K562 (cell line): ENCODE measurements around the gene SLC38A8. TPM values are rescaled to one million over a fixed set of nuclear protein-coding genes. Genes with fewer than 3 reads are reported as not detected.

Source experiments
- HDGF ChIP-seq: fragments of 450-650 bp; IDR thresholded peaks from 2 replicates; pipeline ENCODE4 v1.6.1; 2016
- PML ChIP-seq: IDR thresholded peaks from 2 replicates; pipeline ENCODE4 v1.6.1; 2012; ENCODE audit warnings: low read length, inconsistent platforms
- PYGO2 ChIP-seq: fragments of 450-650 bp; IDR thresholded peaks from 2 replicates; pipeline ENCODE4 v1.6.1; 2016; ENCODE audit warnings: mild to moderate bottlenecking, missing genetic modification characterization, moderate library complexity, missing compliant biosample characterization
- TCFL5 ChIP-seq: fragments of 250-450 bp; sonication (Bioruptor Pico); conservative IDR thresholded peaks from 2 replicates; pipeline ENCODE4 v1.6.1; 2021; ENCODE audit warnings: mild to moderate bottlenecking, moderate library complexity, matching md5 sums
- ZNF217 ChIP-seq: sonication (generic); formaldehyde crosslinking; IDR thresholded peaks from 2 replicates; pipeline ENCODE4 v1.8.0; 2022; ENCODE audit warnings: mild to moderate bottlenecking, missing genetic modification reagents
- ZNF561 ChIP-seq: fragments of 450-650 bp; formaldehyde crosslinking; conservative IDR thresholded peaks from 2 replicates; pipeline ENCODE4 v1.4.0; 2020; ENCODE audit warnings: mild to moderate bottlenecking, moderate library complexity
- ZNF699 ChIP-seq: fragments of 250-450 bp; sonication (Bioruptor Pico); IDR thresholded peaks from 2 replicates; pipeline ENCODE4 v1.8.0; 2021; ENCODE audit warnings: mild to moderate bottlenecking, moderate library complexity; ENCODE audit not compliant: insufficient replicate concordance
- polyA plus RNA-seq, 8 experiments: library from polyadenylated mRNA; depleted of rRNA in 4 of 8; stranded (reverse) in 5 of 8; unstranded in 3 of 8; fragments of >200 nt; fragmentation: Nextera tagmentation in 2 of 8; fragmentation: Illumina TruSeq in 1 of 8; extraction: Ambion mirVana in 2 of 8; extraction: Trizol in 1 of 8; gene quantifications; 2 replicates each; pipeline versions ENCODE4 v1.2.1 to v1.2.3, GENCODE V29; 2011 to 2014; ENCODE audit warnings: inconsistent platforms in 1 of 8, missing spikeins in 1 of 8
- total RNA-seq, 7 experiments: library from RNA; depleted of rRNA in 6 of 7; stranded (reverse); fragments of >200 nt in 6 of 7; fragmentation: Illumina TruSeq in 2 of 7; extraction: Trizol in 2 of 7; gene quantifications; 2 replicates each; pipeline versions ENCODE4 v1.2.1 to v1.2.3, GENCODE V29; 2011 to 2021; ENCODE audit warnings: low replicate concordance in 1 of 7
- TF ChIP-seq, protein P1 (sequence below): sonication (generic); formaldehyde crosslinking; IDR thresholded peaks from 2 replicates; pipeline ENCODE4 v1.8.1; 2023; ENCODE audit warnings: mild to moderate bottlenecking, missing genetic modification reagents

SLC38A8 gene
- total and polyA plus RNA-seq, 9 of the 15 experiments (the other 6 are each of a cell fraction or from before 2014, with no cell fraction given), result 0.28 TPM; not detected in 8

- TF ChIP-seq, protein P1, sequence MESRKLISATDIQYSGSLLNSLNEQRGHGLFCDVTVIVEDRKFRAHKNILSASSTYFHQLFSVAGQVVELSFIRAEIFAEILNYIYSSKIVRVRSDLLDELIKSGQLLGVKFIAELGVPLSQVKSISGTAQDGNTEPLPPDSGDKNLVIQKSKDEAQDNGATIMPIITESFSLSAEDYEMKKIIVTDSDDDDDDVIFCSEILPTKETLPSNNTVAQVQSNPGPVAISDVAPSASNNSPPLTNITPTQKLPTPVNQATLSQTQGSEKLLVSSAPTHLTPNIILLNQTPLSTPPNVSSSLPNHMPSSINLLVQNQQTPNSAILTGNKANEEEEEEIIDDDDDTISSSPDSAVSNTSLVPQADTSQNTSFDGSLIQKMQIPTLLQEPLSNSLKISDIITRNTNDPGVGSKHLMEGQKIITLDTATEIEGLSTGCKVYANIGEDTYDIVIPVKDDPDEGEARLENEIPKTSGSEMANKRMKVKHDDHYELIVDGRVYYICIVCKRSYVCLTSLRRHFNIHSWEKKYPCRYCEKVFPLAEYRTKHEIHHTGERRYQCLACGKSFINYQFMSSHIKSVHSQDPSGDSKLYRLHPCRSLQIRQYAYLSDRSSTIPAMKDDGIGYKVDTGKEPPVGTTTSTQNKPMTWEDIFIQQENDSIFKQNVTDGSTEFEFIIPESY (CRISPR knock-in tag), result no peak
- TF ChIP-seq HDGF (no peak), ZNF217 (CRISPR knock-in tag) (no peak), ZNF561 (CRISPR knock-in tag) (no peak), TCFL5 (CRISPR knock-in tag) (no peak), PYGO2 (no peak), ZNF699 (no peak), PML (no peak)
- TF ChIP-seq, all 486 proteins: peak for 0
Observed at GRCh38 chr16:83971165-83972130, 71.1 kb downstream of the SLC38A8 start (continued).
